Thyroid gland (tissue), 4 donors: ENCODE data around the gene GBP3. TPM values are rescaled to one million over a fixed set of nuclear protein-coding genes. Genes with fewer than 3 reads are reported as not detected.

Experiments used
- DNase-seq, 2 donors: peaks; one replicate each; pipeline ENCODE4 v3.0.0-alpha.2; 2019
- H3K27ac ChIP-seq, 3 donors: fragments of 200-600 bp; sonication (generic); 1 replicate in 2 of 3; 2 replicates in 1 of 3; pipeline ENCODE4 v1.5.1; 2016 to 2019; ENCODE audit warnings: mild to moderate bottlenecking in 1 of 3, moderate library complexity in 1 of 3
- H3K27me3 ChIP-seq: fragments of 200-600 bp; sonication (generic); one replicate; pipeline ENCODE4 v1.5.1; 2019
- H3K36me3 ChIP-seq, 2 donors: fragments of 200-600 bp; sonication (generic); one replicate each; pipeline ENCODE4 v1.5.1; 2016 to 2019
- H3K4me1 ChIP-seq, 2 donors: fragments of 200-600 bp; sonication (generic); one replicate each; pipeline ENCODE4 v1.5.1; 2017 to 2019
- H3K4me3 ChIP-seq, 3 donors: fragments of 200-600 bp; sonication (generic); replicated peaks in 1 of 3; 1 replicate in 2 of 3; 2 replicates in 1 of 3; pipeline ENCODE4 v1.5.1; 2016; ENCODE audit warnings: mild to moderate bottlenecking in 1 of 3
- H3K9me3 ChIP-seq: fragments of 200-600 bp; sonication (generic); one replicate; pipeline ENCODE4 v1.5.1; 2017
- POLR2A ChIP-seq, 2 donors: fragments of 450-650 bp; IDR thresholded peaks; one replicate each; pipeline ENCODE4 v1.6.1; 2017; ENCODE audit warnings: antibody characterized with exemption in 2 of 2, mild to moderate bottlenecking in 2 of 2, moderate library complexity in 1 of 2
- WGBS, 2 donors: methylation state at CpG; one replicate each; pipeline ENCODE4 v1.1.5; 2017; 5-methylcytosine and 5-hydroxymethylcytosine counted together
- intact Hi-C: fragments of 100-400 bp; cut with DNase I; formaldehyde crosslinking; loops from one replicate; pipeline ENCODE4 v1.15.1; 2023
- total RNA-seq, 4 donors: library from RNA; depleted of rRNA; stranded (reverse); fragments of >200 nt; gene quantifications; one replicate each; pipeline ENCODE4 v1.2.3, GENCODE V29; 2016
- TF ChIP-seq, protein P1 (sequence below), 6 experiments: fragments of 200-600 bp in 3 of 6; fragments of 450-650 bp in 3 of 6; sonication (generic) in 3 of 6; IDR thresholded peaks; one replicate each; pipeline ENCODE4 v1.5.1; 2016 to 2019; ENCODE audit warnings: antibody characterized with exemption in 6 of 6, mild to moderate bottlenecking in 2 of 6, inconsistent platforms in 1 of 6, moderate library complexity in 1 of 6

The GBP3 gene
- total RNA-seq, 4 donors from 2014 or later, result 16.0 to 32.6 (median 21.2) TPM

DNA sequence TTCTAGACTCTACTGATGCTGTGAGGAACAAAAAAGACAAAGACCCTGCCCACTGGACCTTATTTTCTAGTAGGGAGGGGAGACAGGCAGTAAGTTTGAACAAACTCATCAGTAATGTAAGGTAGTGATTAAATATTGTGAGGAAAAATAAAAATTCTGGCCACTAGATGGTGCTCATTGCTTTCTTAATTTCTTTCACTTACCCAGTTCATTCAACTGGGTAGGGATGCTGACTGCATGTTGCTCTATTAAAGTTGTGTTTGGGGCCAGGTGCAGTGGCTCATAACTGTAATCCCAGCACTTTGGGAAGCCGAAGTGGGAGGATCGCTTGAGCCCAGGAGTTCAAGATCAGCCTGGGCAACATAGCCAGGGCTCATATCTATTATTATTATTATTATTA lies 23.9 kb downstream of the GBP3 start:
- WGBS, 2 donors, result 2 to 5% methylated on average over 2 of the region's 2 CpGs
- H3K4me3 ChIP-seq, result no peak overlapping the region
- no peaks in the 10 kb centered on the region for H3K9me3 ChIP-seq

DNA sequence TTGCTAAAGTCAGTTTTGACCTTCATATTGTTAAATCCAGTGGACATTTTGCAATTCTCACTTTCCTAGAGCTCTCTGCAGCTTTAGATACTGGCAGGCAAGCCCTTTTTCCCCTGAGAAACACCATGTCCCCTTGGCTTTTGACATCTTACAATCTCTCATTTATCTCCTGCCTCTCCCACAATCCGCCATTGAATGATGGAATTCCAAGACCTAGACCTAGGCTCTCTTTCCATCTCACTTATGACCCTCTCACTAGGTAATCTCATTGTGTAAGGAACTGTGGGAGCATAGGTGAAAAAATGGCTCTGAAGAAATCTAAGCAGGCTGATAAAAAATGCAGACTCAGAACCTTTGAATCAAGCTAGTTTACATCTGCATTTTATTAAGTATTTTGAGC lies 32.2 kb downstream of the GBP3 start:
- no peak for DNase-seq
- Histone ChIP-seq H3K27me3 (no peaks in the 10 kb centered on the region), H3K36me3 (no peaks in the 10 kb centered on the region), H3K4me1 (peaks cover 13% of the 10 kb centered on the region in 2 donors), H3K9me3 (no peaks in the 10 kb centered on the region), H3K4me3 (no peak overlapping the region), H3K27ac (no peak overlapping the region)
- intact Hi-C loops, result no loop called here
- TF ChIP-seq, protein P1, sequence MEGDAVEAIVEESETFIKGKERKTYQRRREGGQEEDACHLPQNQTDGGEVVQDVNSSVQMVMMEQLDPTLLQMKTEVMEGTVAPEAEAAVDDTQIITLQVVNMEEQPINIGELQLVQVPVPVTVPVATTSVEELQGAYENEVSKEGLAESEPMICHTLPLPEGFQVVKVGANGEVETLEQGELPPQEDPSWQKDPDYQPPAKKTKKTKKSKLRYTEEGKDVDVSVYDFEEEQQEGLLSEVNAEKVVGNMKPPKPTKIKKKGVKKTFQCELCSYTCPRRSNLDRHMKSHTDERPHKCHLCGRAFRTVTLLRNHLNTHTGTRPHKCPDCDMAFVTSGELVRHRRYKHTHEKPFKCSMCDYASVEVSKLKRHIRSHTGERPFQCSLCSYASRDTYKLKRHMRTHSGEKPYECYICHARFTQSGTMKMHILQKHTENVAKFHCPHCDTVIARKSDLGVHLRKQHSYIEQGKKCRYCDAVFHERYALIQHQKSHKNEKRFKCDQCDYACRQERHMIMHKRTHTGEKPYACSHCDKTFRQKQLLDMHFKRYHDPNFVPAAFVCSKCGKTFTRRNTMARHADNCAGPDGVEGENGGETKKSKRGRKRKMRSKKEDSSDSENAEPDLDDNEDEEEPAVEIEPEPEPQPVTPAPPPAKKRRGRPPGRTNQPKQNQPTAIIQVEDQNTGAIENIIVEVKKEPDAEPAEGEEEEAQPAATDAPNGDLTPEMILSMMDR (IDR thresholded peaks at IDR 0.05), result no peak
- no peak for TF ChIP-seq POLR2A (IDR thresholded peaks at IDR 0.05)
- 97 to 100% methylated on average over 1 of the region's 1 CpG for WGBS, 2 donors

More for the DNA sequence above, 23.9 kb downstream of the GBP3 start:
- H3K27ac ChIP-seq, result no peak overlapping the region
- H3K36me3 ChIP-seq, result no peaks in the 10 kb centered on the region
- no peak for TF ChIP-seq POLR2A (IDR thresholded peaks at IDR 0.05)
- TF ChIP-seq, protein P1 (IDR thresholded peaks at IDR 0.05), result peak in 5 of 6 experiments; percentile 29 to 75 (median 44)
- intact Hi-C loops, result loop anchor here (5.0 kb wide), 2 partner anchors 359 to 459 kb away; no protein-coding TSS in a partner anchor
- H3K27me3 ChIP-seq, result no peaks in the 10 kb centered on the region
- peak; percentile 35 for DNase-seq
- peaks cover 0 to 2% of the 10 kb centered on the region in 2 donors for H3K4me1 ChIP-seq

DNA sequence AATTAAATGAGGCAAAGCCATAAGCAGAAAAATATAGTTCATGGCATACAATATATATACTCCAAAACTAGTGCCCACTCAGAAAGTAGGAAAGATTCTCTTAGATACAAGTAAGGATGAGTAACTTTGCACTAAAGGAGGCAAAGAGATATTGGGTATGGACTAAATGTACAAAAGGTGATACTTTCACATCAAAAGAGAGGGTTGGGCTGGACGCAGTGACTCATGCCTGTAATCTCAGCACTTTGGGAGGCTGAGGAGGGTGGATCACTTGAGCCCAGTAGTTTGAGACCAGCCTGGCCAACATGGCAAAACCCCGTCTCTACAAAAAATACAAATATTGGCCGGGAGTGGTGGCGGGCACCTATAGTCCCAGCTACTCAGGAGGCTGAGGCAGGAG lies 37.0 kb downstream of the GBP3 start:
- intact Hi-C loops, result no loop called here
- Histone ChIP-seq H3K27ac (peak overlapping the region; percentile 72 to 78 (median 72)), H3K36me3 (no peaks in the 10 kb centered on the region), H3K9me3 (no peaks in the 10 kb centered on the region), H3K4me3 (no peak overlapping the region), H3K27me3 (no peaks in the 10 kb centered on the region), H3K4me1 (peaks cover 17 to 22% of the 10 kb centered on the region in 2 donors)
- WGBS, 2 donors, result 96 to 97% methylated on average over 4 of the region's 4 CpGs
- no peak for TF ChIP-seq POLR2A (IDR thresholded peaks at IDR 0.05)
- no peak for DNase-seq

DNA sequence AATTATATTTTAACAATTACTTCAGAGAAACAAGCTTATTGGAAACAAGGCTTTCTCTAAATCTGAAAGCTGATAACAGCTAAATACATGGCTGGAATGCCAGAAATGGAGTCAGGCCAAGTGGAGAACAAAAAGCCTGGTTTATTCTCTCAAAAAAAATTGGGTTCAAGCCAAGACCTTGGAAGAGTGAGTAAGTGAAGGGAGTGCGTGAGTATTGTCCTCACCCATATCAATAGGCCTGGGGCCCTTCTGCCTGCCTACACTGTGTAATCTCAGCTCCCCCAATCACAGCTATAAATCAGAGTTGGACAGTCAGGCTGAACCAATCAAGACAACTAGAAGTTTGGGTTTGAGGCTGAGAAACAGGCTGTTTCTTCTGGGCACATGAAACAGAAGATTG lies 37.6 kb downstream of the GBP3 start:
- H3K36me3 ChIP-seq, result no peaks in the 10 kb centered on the region
- no peaks in the 10 kb centered on the region for H3K9me3 ChIP-seq
- H3K4me3 ChIP-seq, result no peak overlapping the region
- TF ChIP-seq, protein P1 (IDR thresholded peaks at IDR 0.05), result no peak
- TF ChIP-seq POLR2A (IDR thresholded peaks at IDR 0.05), result no peak
- peak; percentile 53 to 55 for DNase-seq
- intact Hi-C loops, result no loop called here
- peaks cover 17 to 22% of the 10 kb centered on the region in 2 donors for H3K4me1 ChIP-seq
- 0 to 4% methylated on average over 1 of the region's 1 CpG for WGBS, 2 donors
- H3K27me3 ChIP-seq, result no peaks in the 10 kb centered on the region
- H3K27ac ChIP-seq, result peak overlapping the region; percentile 72 to 78 (median 72)

DNA sequence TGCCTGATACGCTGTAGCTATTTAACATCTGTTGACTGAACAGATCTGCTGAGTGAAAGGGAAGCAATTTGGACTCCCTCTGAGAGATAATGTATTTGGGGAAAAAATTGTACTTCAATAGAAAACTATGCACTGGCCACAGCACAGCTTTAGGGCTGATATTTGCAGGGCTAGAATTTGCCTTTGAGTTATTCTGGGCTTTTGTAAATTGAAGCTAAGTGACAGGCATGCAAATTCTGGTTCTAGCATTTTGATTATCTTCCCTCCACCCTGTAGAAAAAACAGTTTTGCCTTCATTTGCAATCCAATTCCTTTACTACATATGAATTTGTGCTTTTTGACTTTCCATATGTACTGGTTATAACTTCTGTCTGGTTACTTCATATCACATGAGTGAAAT lies 38.1 kb downstream of the GBP3 start:
- WGBS, 2 donors, result 92% methylated on average over 1 of the region's 1 CpG
- intact Hi-C loops, result no loop called here
- Histone ChIP-seq H3K27me3 (no peaks in the 10 kb centered on the region), H3K9me3 (no peaks in the 10 kb centered on the region), H3K4me1 (peaks cover 17 to 22% of the 10 kb centered on the region in 2 donors), H3K36me3 (no peaks in the 10 kb centered on the region), H3K4me3 (no peak overlapping the region), H3K27ac (peak overlapping the region; percentile 72 to 78 (median 72))
- no peak for TF ChIP-seq POLR2A (IDR thresholded peaks at IDR 0.05)
- TF ChIP-seq, protein P1 (IDR thresholded peaks at IDR 0.05), result no peak
- no peak for DNase-seq
